LNCaP clone FGC (cell line): ENCODE data around the gene CAV1.

Experiments used
- DNase-seq: peaks from one replicate; pipeline ENCODE4 v3.0.0-alpha.2; 2011; ENCODE audit warnings: low read depth
- H3K4me3 ChIP-seq: 2 replicates; pipeline ENCODE4 v1.5.1; 2011; ENCODE audit warnings: mild to moderate bottlenecking, low read depth, low read length, control low read depth
- CTCF ChIP-seq: IDR thresholded peaks from 2 replicates; pipeline ENCODE4 v1.5.1; 2012; ENCODE audit warnings: mild to moderate bottlenecking; ENCODE audit not compliant: control insufficient read depth, insufficient read depth; ENCODE audit errors: extremely low read depth

The CAV1 gene

GRCh38 chr7:116505823-116506222 lies 19.0 kb upstream of the CAV1 start:
- H3K4me3 ChIP-seq = no peak overlapping the region
- no peak for TF ChIP-seq CTCF
- no peak for DNase-seq

- no peak for TF ChIP-seq CTCF
- no peak for DNase-seq
- no peak overlapping the region for H3K4me3 ChIP-seq
These were observed 14.8 kb upstream of the CAV1 start for GRCh38 chr7:116509982-116510579.

- TF ChIP-seq CTCF = no peak
- DNase-seq = no peak
- no peak overlapping the region for H3K4me3 ChIP-seq
These were observed 14.0 kb upstream of the CAV1 start for GRCh38 chr7:116510795-116511194.

- no peak for DNase-seq
- no peak overlapping the region for H3K4me3 ChIP-seq
- TF ChIP-seq CTCF = no peak
These were observed 13.0 kb upstream of the CAV1 start for GRCh38 chr7:116511552-116512519.

GRCh38 chr7:116512520-116513188 lies 12.2 kb upstream of the CAV1 start:
- no peak for TF ChIP-seq CTCF
- DNase-seq = no peak
- H3K4me3 ChIP-seq = no peak overlapping the region

GRCh38 chr7:116515584-116515983 lies 9.3 kb upstream of the CAV1 start:
- TF ChIP-seq CTCF = no peak
- no peak for DNase-seq
- H3K4me3 ChIP-seq = no peak overlapping the region
